Stomach smooth muscle (tissue), 2 donors: ENCODE data around the gene PTH1R.

ENCODE experiments used
- H3K27ac ChIP-seq: one replicate; pipeline ENCODE4 v1.7.0; 2013; ENCODE audit warnings: mild to moderate bottlenecking, low read length, inconsistent platforms
- H3K27me3 ChIP-seq, 2 donors: one replicate each; pipeline ENCODE4 v1.7.0; 2013; ENCODE audit warnings: low read length in 2 of 2; ENCODE audit not compliant: insufficient read depth in 2 of 2, control insufficient read depth in 1 of 2
- H3K36me3 ChIP-seq, 2 donors: one replicate each; pipeline ENCODE4 v1.7.0; 2013; ENCODE audit warnings: low read length in 2 of 2; ENCODE audit not compliant: control insufficient read depth in 2 of 2, insufficient read depth in 2 of 2
- H3K4me1 ChIP-seq: one replicate; pipeline ENCODE4 v1.7.0; 2013; ENCODE audit warnings: low read length; ENCODE audit not compliant: control insufficient read depth, insufficient read depth
- H3K4me3 ChIP-seq, 2 donors: one replicate each; pipeline ENCODE4 v1.7.0; 2013; ENCODE audit warnings: low read length in 2 of 2
- H3K9ac ChIP-seq, 2 donors: one replicate each; pipeline ENCODE4 v1.7.0; 2013; ENCODE audit warnings: low read length in 2 of 2, mild to moderate bottlenecking in 1 of 2
- H3K9me3 ChIP-seq, 2 donors: one replicate each; pipeline ENCODE4 v1.7.0; 2013; ENCODE audit warnings: low read length in 2 of 2; ENCODE audit not compliant: control insufficient read depth in 2 of 2
- donor health status: healthy.
- donor health status: Pancreatic carcinoma.

PTH1R gene

DNA sequence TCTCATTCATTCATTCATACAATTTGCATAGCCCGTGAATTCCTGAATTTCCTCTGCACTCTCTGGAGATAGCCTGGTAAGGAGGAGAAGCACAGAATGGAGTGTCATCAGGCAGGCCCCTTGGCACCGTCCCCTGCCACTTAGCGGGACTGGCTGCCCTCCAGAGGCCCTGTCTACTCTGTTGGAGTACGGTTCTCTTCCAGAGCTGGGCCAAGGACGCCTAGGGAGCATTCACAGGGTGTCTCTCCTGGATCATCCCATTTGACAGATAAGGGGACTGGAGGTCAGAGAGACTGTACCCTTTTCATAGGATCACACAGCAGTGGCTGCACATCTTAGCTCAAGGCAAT is 48.0 kb downstream of the PTH1R start:
- H3K9ac ChIP-seq, result no peak overlapping the region
- no peaks in the 10 kb centered on the region for H3K27me3 ChIP-seq
- no peaks in the 10 kb centered on the region for H3K9me3 ChIP-seq
- H3K4me3 ChIP-seq, result no peak overlapping the region
- peaks cover 45 to 54% of the 10 kb centered on the region in 2 donors for H3K36me3 ChIP-seq
- H3K4me1 ChIP-seq, result peaks cover 56% of the 10 kb centered on the region
- H3K27ac ChIP-seq, result no peak overlapping the region

- no peaks in the 10 kb centered on the region for H3K9me3 ChIP-seq
- H3K36me3 ChIP-seq, result peaks cover 41 to 49% of the 10 kb centered on the region in 2 donors
- H3K27ac ChIP-seq, result peak overlapping the region; percentile 18
These were observed 48.5 kb downstream of the PTH1R start for GRCh38 chr3:46926039-46926438.

DNA sequence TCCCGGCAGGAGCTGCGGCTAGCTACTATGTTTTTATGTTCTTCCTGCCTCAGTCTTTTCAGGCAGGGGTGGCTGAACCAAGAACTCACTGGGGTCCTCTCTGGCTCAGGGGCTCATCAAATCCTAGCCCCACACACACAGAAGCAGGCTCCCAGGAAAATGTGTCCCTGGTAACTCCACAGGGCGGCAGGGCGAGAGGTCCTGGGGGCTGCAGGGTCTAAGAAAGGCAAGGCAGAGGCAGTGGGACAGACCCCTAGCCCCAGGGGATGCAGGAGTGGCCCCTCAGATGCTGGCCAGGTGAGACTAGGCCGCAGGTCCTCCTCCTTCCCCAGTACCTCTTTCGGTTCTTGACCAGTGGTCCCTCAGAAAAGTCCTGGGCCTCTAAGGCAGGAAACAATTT is 48.9 kb downstream of the PTH1R start:
- no peaks in the 10 kb centered on the region for H3K9me3 ChIP-seq
- H3K9ac ChIP-seq, result no peak overlapping the region
- H3K4me3 ChIP-seq, result no peak overlapping the region
- H3K27ac ChIP-seq, result peak overlapping the region; percentile 37
- peaks cover 65% of the 10 kb centered on the region for H3K4me1 ChIP-seq
- H3K27me3 ChIP-seq, result no peaks in the 10 kb centered on the region
- peaks cover 37 to 45% of the 10 kb centered on the region in 2 donors for H3K36me3 ChIP-seq

More at GRCh38 chr3:46926039-46926438, 48.5 kb downstream of the PTH1R start:
- no peaks in the 10 kb centered on the region for H3K27me3 ChIP-seq
- H3K4me3 ChIP-seq, result no peak overlapping the region
- H3K9ac ChIP-seq, result no peak overlapping the region
- H3K4me1 ChIP-seq, result peaks cover 61% of the 10 kb centered on the region

DNA sequence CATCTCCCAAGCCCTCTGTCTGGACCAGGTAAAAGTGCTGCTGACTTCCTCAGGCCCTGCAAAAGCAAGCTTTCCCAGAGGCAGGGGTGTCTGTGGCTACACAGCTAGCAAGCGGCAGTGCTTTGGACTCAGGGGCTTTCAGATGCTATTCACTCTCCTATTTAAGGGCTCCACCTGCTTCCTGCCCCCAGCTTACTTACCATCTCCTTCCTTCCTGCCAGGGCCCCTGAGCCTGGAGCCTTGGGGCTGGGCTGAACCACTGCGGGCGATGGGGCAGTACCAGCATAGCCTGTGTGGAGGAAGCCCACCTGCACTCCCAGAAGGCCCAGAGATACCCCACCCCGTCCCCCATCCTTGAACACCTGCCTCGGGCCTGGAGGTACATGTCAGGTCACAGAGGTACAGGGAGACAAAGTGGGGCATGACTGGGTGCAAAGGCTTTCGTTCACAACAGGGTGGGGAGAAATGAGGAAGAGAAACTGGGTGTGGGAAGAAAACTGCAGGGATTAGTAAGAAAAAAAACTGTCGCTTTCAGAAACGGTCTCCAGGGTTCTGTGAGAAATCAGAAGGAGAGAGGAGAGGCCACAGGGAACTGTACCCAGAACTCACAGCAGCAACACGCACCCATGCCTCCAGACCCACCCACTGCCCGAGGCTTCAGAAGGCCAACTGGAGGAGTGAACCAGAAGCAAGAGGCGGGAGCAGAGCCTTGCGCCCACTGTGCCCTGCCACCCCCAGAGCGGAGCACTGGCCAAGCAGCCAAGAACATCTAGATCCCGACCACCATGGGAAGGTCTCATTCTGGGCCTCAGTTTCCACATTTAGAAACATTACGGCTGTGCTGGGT is 49.6 kb downstream of the PTH1R start:
- Histone ChIP-seq H3K27ac (peak overlapping the region; percentile 37), H3K27me3 (no peaks in the 10 kb centered on the region), H3K36me3 (peaks cover 31 to 38% of the 10 kb centered on the region in 2 donors), H3K9me3 (no peaks in the 10 kb centered on the region), H3K4me3 (no peak overlapping the region), H3K9ac (peak overlapping the region in 1 of 2 donors; percentile 11), H3K4me1 (peaks cover 71% of the 10 kb centered on the region)

DNA sequence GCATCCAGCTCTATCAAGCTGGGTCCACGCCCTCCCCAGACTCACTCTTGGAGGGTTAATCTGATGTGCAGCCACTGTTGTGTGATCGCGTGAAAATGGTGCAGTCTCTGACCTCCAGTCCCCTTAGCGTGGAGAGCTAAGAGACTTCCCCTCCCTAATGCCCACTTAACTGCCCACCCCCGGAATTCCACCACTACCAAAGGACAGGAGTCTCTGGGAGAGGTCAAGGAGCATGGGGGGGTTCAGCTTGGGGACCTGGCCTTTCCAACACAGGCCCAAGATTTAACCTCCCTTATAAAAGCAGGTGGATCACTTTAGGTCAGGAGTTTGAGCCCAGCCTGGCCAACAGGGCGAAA is 50.2 kb downstream of the PTH1R start:
- Histone ChIP-seq H3K4me3 (no peak overlapping the region), H3K4me1 (peaks cover 77% of the 10 kb centered on the region), H3K9me3 (no peaks in the 10 kb centered on the region), H3K27me3 (no peaks in the 10 kb centered on the region), H3K36me3 (peaks cover 27 to 33% of the 10 kb centered on the region in 2 donors), H3K27ac (no peak overlapping the region), H3K9ac (no peak overlapping the region)

GRCh38 chr3:46928282-46928681 is 50.8 kb downstream of the PTH1R start:
- H3K9me3 ChIP-seq, result no peaks in the 10 kb centered on the region
- peaks cover 21 to 27% of the 10 kb centered on the region in 2 donors for H3K36me3 ChIP-seq
- H3K4me1 ChIP-seq, result peaks cover 79% of the 10 kb centered on the region
- no peak overlapping the region for H3K9ac ChIP-seq
- no peak overlapping the region for H3K27ac ChIP-seq
- H3K27me3 ChIP-seq, result no peaks in the 10 kb centered on the region
- no peak overlapping the region for H3K4me3 ChIP-seq

DNA sequence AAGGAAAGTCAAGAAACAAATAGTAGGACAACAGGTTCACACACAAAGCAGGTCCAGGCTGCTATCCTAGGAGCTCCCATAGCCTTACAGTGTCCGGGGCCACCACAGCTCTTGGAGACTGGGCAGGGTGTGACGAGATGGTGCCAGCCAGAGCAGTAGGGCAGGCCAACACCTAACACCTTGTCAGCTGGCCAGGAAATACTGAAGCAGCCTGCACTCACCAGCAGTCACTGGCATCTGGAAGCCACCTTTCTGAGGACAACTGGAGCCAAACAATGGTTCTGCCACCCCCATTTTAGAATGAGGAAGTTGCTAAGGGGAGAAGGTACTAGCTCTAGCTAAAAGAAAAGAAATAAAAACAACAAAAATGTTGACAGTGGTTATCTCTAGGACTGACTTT is 51.8 kb downstream of the PTH1R start:
- Histone ChIP-seq H3K4me1 (peaks cover 80% of the 10 kb centered on the region), H3K9me3 (no peaks in the 10 kb centered on the region), H3K9ac (no peak overlapping the region), H3K36me3 (peaks cover 18 to 19% of the 10 kb centered on the region in 2 donors), H3K4me3 (peak overlapping the region in 1 of 2 donors; percentile 16), H3K27me3 (no peaks in the 10 kb centered on the region), H3K27ac (peak overlapping the region; percentile 31)

- Histone ChIP-seq H3K9me3 (no peaks in the 10 kb centered on the region), H3K9ac (no peak overlapping the region), H3K36me3 (peaks cover 10 to 12% of the 10 kb centered on the region in 2 donors), H3K27ac (peak overlapping the region; percentile 96), H3K27me3 (no peaks in the 10 kb centered on the region), H3K4me3 (peak overlapping the region in 1 of 2 donors; percentile 62), H3K4me1 (peaks cover 86% of the 10 kb centered on the region)
These were observed 52.8 kb downstream of the PTH1R start for GRCh38 chr3:46930166-46930944.

GRCh38 chr3:46930945-46931403 is 53.5 kb downstream of the PTH1R start:
- no peaks in the 10 kb centered on the region for H3K9me3 ChIP-seq
- no peaks in the 10 kb centered on the region for H3K27me3 ChIP-seq
- H3K4me1 ChIP-seq, result peaks cover 86% of the 10 kb centered on the region
- no peak overlapping the region for H3K9ac ChIP-seq
- H3K36me3 ChIP-seq, result peaks cover 6 to 7% of the 10 kb centered on the region in 2 donors
- peak overlapping the region; percentile 96 for H3K27ac ChIP-seq
- peak overlapping the region; percentile 32 to 62 for H3K4me3 ChIP-seq

DNA sequence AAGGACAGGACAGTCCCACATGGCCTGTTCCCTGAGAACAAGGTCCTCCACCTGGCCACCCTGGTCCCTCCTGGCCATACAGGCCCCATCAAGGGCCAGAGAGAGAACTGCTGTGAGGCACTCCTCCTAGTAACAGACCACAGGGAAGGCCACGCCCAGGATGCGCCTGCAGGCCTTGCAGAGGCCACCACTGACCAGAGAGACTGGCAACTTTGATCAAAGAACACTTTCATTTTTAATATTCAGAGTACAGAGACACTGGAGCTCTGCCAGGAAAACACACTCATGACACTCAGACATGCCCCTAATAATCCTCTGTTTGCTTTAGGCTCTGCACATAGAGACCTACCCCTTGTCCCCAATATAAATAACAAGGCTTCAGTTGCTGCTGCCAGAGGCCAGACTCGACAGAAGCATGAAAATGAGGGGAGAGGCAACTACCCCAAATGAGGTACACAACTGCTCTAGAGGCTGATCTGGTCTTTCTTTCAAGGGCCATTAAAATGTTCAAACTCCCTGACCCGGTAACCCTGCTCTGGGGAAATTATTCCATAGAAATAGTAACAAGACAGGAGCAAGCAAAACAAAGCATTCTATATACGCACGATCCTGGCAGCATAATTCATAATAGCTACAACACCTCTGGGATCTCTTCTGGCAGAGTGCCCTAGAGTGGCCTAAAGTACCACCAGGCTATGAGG is 54.3 kb downstream of the PTH1R start:
- no peaks in the 10 kb centered on the region for H3K9me3 ChIP-seq
- H3K4me1 ChIP-seq, result peaks cover 86% of the 10 kb centered on the region
- H3K36me3 ChIP-seq, result peaks cover 2 to 5% of the 10 kb centered on the region in 2 donors
- peak overlapping the region; percentile 96 for H3K27ac ChIP-seq
- H3K9ac ChIP-seq, result peak overlapping the region in 1 of 2 donors; percentile 55
- no peaks in the 10 kb centered on the region for H3K27me3 ChIP-seq
- H3K4me3 ChIP-seq, result peak overlapping the region; percentile 32 to 62
